GM12875 (cell line): Measurements from ENCODE around the gene IGF2BP2.

Source experiments
- H3K4me3 ChIP-seq: one replicate; pipeline ENCODE4 v1.5.1; 2011; ENCODE audit warnings: low read depth, low read length, control low read depth
- TF ChIP-seq, protein P1 (sequence below): IDR thresholded peaks from 2 replicates; pipeline ENCODE4 v1.5.1; 2011; ENCODE audit warnings: low read depth, mild to moderate bottlenecking, control low read depth, inconsistent platforms, low read length, moderate library complexity, borderline replicate concordance; ENCODE audit not compliant: insufficient read depth

Gene IGF2BP2

DNA sequence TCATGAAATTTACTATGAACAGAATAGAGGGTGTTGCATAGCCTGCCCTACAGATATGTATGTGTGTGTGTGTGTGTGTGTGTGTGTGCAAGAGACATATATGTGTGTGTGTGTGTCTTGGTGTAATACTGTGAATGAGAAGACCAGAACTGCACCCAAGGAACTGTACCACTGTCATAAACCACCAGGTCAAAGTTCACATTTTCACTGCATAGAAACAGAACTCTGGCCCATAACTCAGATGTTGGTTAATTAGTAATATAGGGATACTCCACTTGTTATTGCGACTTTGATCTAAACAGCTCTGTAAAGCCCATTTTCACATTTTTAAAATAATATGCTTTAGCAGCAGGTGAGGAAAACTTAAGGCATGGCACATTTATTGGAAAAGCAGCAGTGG is 111.8 kb downstream of the IGF2BP2 start:
- TF ChIP-seq, protein P1, sequence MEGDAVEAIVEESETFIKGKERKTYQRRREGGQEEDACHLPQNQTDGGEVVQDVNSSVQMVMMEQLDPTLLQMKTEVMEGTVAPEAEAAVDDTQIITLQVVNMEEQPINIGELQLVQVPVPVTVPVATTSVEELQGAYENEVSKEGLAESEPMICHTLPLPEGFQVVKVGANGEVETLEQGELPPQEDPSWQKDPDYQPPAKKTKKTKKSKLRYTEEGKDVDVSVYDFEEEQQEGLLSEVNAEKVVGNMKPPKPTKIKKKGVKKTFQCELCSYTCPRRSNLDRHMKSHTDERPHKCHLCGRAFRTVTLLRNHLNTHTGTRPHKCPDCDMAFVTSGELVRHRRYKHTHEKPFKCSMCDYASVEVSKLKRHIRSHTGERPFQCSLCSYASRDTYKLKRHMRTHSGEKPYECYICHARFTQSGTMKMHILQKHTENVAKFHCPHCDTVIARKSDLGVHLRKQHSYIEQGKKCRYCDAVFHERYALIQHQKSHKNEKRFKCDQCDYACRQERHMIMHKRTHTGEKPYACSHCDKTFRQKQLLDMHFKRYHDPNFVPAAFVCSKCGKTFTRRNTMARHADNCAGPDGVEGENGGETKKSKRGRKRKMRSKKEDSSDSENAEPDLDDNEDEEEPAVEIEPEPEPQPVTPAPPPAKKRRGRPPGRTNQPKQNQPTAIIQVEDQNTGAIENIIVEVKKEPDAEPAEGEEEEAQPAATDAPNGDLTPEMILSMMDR, result no peak
- no peak overlapping the region for H3K4me3 ChIP-seq

DNA sequence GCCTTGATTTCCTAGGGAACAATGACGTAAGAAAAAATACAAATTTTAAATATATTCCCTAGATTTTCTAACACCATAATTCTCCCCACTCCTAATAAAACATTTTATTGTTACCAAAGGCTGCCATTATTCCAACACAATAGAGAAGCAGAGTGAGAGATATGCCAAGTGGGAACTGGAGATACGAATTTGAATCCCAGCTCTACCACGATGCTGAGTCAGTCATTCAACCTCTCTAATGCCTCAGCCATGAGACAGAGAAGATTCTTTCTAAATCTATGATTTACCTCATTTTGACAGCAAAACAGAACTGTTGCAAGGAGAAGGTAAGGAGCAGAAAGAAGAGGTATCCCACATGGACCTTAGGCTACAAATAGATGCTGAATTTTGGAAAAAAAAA is 112.5 kb downstream of the IGF2BP2 start:
- H3K4me3 ChIP-seq, result no peak overlapping the region
- TF ChIP-seq, protein P1, result no peak

DNA sequence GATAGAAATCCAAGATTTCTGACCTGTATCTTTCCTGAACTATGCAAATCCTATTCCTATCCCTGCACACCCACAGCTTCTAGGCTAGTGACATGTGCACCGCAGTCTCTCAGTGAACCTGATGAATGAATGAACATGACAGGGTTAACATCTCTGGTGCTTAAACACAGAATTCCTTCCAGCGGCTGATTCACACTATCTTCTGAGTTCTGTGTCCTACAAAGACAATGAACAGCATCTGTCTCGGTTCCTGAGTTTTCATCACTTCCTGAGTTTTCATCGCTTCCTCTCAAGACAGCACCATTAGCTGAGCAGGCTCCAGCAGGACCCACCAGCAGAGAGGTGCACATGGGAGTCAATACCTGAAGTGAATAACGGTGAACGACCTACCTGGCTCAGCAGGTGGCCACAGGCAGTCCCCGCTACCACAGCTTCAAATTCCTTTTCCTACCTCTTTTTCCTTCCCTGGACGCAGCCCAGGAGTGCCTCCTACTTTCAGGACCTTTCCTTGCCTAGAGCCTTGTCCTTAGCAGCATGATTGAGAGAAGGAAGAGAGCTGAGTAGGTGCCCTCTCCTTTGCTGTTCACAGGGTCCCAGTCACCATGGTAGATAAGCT is 113.5 kb downstream of the IGF2BP2 start:
- TF ChIP-seq, protein P1, result no peak
- H3K4me3 ChIP-seq, result no peak overlapping the region

DNA sequence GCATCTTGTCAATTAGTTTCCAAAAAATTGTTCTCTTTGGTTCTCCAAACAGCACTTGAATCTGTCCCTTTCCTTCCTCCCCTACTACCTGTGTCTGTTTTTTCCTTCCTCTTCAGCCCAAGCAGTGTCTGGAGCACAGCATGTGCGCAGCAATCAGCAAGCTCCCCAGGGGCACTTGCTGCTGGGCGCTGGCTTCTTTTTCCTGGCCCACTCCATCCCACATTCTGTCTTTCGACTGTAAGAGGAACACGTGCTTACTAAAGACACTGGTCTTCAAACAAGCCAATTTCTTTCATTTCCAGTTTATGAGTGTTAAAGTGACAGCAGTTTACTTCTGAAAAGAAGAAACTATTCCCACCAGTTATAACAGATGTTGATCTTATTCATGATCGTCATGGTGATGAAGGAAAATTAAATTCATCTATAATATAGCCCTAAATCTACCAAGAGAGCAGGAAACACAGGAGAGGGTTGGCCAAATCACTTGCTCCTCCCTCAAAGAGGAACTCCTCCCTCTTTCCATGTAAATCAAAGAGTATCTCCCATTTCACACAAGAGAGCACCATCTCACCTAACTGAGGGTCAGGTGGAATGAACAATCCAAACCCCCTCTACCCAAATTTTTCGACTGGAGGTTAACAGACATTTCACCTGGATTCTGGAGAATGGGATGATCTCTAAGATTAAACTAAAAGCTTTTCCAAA is 115.4 kb downstream of the IGF2BP2 start:
- H3K4me3 ChIP-seq, result no peak overlapping the region
- TF ChIP-seq, protein P1, result no peak

DNA sequence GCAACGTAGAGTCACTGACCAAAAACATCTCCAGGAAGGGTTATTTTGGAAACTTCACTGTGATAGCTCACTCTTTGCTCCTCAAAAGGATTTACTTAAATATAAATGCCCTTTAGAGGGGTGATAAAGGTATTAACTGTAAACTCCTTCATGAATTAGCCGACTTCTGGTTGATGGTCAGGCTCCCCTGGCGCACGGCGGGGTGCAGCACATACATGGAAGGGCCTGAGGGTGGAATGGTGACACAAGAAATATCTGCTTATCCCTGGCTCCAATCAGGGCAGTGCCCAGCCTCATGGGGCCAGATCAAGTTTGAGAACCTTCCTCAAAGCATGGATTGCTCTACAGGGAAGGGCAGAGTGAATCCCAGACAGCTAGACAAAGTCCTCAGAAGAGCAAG is 116.5 kb downstream of the IGF2BP2 start:
- H3K4me3 ChIP-seq, result no peak overlapping the region
- TF ChIP-seq, protein P1, result no peak

DNA sequence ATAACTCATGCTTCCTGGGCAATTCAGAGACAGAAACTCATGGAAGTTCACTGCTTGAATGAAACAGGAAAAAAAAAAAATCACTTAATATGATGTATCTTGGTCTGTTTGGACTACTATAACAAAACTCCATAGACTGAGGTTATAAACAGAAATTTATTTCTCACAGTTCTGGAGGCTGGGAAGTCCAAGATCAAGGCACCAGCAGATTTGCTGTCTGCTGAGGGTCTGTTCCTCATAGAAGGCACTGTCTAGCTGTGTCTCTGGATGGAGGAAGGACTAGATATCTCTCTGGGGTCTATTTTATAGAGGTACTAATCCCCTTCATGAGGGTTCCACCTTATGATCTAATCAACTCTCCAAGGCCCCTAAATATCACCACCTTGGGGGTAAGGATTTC is 119.3 kb downstream of the IGF2BP2 start:
- TF ChIP-seq, protein P1, result no peak

DNA sequence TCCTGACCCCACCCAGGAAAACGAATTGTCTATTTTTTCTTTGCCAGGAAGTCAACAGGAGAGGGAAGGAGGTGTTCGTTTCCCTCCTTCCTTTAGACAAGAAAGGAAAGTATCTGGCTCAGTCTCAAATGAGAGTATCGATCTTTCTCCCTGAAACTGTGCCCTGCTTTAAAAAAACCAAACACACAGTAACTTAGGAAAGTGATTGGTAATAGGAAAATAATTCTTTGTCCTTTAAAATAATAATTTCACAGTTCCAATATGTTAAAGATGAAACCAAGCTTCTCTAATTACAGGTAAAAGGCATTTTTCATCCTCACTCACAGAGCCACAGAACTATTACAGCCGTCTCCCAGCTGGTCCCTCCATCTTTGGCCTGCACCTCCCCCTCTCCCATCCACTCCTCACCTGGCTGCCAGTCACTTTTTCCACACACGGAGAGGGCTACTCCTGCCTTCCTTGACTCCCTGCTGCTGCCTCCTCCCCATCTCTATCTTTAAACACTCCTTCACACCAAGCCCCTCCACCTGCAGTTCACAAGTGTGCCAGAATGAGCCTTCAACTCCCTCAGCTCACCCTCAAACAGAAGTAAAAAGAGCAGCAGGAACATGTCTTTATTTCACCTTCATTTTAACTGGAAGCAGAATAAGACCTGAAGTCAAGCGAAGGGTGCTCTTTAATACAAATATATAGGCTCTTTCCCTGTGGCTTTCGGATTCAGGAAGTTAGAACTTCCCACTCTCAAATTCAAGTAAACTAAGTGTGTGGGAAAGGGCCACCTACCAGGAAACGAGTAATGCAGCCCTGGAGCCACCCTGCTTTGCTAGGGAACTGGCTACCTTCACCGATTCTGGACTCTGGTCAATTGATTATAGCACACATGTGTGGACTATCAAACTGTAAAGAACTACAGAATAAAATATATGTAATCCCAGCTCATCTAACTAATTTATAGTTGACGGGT is 122.3 kb downstream of the IGF2BP2 start:
- TF ChIP-seq, protein P1, result no peak
- H3K4me3 ChIP-seq, result no peak overlapping the region

More for the DNA sequence above, 119.3 kb downstream of the IGF2BP2 start:
- H3K4me3 ChIP-seq, result no peak overlapping the region
